Epithelial cell of proximal tubule (primary cell): Measurements from ENCODE around the gene UROC1. TPM values are rescaled to one million over a fixed set of nuclear protein-coding genes. Genes with fewer than 3 reads are reported as not detected.

Experiments
- DNase-seq: peaks from one replicate; pipeline ENCODE4 v3.0.0-alpha.2; 2011; ENCODE audit warnings: low read depth
- H3K4me3 ChIP-seq: 2 replicates; pipeline ENCODE4 v1.5.1; 2011; ENCODE audit warnings: low read depth, mild to moderate bottlenecking, low read length
- total RNA-seq: library from RNA; depleted of rRNA; stranded (reverse); fragments of >200 nt; gene quantifications from 2 replicates; pipeline ENCODE4 v1.2.3, GENCODE V29; 2015
- TF ChIP-seq, protein P1 (sequence below): conservative IDR thresholded peaks from 2 replicates; pipeline ENCODE4 v1.5.1; 2012; ENCODE audit warnings: low read depth, mild to moderate bottlenecking, low read length

Gene UROC1
- total RNA-seq, 1 donor from 2014 or later: not detected

DNA sequence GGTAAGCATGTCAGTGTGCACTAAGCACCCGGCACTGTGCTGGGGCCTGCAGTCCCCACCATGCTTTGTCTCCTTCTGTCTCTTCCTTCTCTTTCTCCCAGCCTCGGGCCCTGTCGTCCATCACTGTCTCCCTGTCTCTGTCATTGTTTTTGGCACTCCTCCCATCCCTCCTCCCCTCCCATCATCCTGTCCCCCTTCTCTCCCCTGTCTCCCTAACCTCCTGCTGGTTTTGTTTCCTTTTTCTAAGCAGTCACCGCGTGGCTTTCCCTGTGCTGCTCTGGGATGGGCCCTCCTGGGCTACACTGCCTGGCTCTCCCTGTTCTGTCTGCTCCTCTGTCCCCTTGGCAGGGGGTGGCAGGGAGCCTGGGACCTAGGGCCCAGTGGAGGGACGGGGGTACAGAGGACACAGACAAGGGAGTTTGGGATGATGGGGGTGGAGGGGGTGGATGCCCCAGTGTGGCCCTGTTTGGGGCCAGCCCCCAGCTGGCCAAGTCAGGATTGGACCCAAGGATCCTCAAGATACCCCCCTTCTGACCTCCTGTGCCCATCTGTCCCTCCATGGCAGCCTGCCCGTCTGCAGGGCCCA lies 12.1 kb upstream of the UROC1 start:
- TF ChIP-seq, protein P1, sequence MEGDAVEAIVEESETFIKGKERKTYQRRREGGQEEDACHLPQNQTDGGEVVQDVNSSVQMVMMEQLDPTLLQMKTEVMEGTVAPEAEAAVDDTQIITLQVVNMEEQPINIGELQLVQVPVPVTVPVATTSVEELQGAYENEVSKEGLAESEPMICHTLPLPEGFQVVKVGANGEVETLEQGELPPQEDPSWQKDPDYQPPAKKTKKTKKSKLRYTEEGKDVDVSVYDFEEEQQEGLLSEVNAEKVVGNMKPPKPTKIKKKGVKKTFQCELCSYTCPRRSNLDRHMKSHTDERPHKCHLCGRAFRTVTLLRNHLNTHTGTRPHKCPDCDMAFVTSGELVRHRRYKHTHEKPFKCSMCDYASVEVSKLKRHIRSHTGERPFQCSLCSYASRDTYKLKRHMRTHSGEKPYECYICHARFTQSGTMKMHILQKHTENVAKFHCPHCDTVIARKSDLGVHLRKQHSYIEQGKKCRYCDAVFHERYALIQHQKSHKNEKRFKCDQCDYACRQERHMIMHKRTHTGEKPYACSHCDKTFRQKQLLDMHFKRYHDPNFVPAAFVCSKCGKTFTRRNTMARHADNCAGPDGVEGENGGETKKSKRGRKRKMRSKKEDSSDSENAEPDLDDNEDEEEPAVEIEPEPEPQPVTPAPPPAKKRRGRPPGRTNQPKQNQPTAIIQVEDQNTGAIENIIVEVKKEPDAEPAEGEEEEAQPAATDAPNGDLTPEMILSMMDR: no peak
- no peak overlapping the region for H3K4me3 ChIP-seq
- DNase-seq: no peak

DNA sequence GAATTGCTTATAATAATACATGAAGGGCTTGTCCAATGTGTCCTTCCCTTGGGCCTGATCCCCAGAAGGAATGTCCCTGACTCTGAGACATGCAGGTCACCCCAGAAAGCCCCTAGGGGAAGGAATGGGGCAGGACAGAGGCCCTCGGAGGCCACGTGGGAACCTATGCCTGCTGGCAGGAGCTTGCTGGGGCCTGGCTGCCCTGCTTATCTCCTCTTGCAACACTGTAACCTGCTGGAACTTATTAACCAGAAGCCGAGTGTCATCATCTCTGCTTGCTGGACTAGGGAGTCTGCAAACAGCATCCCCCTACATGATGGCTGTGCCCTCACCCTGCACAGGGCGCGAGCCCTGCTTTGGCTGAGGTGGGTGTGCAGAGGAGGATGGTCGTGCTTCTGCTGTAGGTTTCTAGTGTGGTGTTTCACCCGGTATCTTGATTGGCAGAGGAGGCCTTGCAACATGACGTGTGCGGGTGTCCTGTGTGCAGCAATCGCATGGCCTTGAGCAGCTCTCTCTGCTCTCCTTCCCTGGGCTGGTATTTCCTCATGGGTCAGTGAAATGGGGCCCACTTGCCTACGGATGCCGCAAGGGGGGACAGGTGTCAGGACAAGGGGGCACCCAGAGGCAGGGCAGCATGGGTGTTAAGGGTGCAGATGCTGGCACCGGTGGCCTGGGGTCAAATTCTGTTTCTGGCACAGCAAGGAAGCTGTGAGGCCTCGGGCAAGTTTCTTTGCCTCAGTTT lies 11.4 kb upstream of the UROC1 start:
- H3K4me3 ChIP-seq: no peak overlapping the region
- DNase-seq: peak; percentile 55
- TF ChIP-seq, protein P1: peak; percentile 62

GRCh38 chr3:126528419-126528799 lies 10.8 kb upstream of the UROC1 start:
- no peak overlapping the region for H3K4me3 ChIP-seq
- TF ChIP-seq, protein P1: no peak
- no peak for DNase-seq

GRCh38 chr3:126527455-126528211 lies 10.1 kb upstream of the UROC1 start:
- no peak overlapping the region for H3K4me3 ChIP-seq
- TF ChIP-seq, protein P1: no peak
- DNase-seq: no peak

DNA sequence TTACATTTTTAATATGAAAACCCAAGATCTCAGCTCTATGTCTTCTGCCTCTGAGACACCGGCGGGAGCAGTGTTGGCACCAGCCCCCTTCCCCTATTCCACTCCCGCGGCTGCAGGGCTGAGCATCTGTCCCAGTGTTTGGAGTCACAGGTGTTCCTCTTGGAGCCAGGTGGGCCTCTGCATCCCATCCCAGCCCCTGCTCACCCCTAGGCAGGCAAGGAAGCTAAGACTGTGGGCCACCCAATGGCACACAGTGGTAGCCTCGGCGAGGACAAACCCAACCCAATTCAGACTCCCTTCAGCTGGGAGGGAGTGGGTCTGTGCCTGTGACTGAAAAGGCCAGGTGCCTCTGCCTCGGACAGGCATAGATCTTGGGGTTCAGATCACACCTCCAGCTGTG lies 9.4 kb upstream of the UROC1 start:
- TF ChIP-seq, protein P1: no peak
- DNase-seq: no peak
- H3K4me3 ChIP-seq: no peak overlapping the region

GRCh38 chr3:126526668-126527005 lies 9.1 kb upstream of the UROC1 start:
- TF ChIP-seq, protein P1: no peak
- no peak for DNase-seq
- no peak overlapping the region for H3K4me3 ChIP-seq
